ENCODE results near the gene DNM2.
"Not testable (repeated sequence)": the region's sequence is repeated elsewhere in the genome, so short reads cannot be mapped to it uniquely, and the experiment has no call there.

GRCh38 chr19:10877608-10878007 lies 159.7 kb downstream of the DNM2 start:
- TF ChIP-seq, protein P1, sequence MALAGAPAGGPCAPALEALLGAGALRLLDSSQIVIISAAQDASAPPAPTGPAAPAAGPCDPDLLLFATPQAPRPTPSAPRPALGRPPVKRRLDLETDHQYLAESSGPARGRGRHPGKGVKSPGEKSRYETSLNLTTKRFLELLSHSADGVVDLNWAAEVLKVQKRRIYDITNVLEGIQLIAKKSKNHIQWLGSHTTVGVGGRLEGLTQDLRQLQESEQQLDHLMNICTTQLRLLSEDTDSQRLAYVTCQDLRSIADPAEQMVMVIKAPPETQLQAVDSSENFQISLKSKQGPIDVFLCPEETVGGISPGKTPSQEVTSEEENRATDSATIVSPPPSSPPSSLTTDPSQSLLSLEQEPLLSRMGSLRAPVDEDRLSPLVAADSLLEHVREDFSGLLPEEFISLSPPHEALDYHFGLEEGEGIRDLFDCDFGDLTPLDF (CRISPR knock-in tag; IDR thresholded peaks at IDR 0.05) = not testable (repeated sequence)
- not testable (repeated sequence) for TF ChIP-seq USF1, TP53 (CRISPR knock-in tag; IDR thresholded peaks at IDR 0.05)

All from WTC11 (cell line).